ENCODE results near the gene DCP2.

DCP2 gene

DNA sequence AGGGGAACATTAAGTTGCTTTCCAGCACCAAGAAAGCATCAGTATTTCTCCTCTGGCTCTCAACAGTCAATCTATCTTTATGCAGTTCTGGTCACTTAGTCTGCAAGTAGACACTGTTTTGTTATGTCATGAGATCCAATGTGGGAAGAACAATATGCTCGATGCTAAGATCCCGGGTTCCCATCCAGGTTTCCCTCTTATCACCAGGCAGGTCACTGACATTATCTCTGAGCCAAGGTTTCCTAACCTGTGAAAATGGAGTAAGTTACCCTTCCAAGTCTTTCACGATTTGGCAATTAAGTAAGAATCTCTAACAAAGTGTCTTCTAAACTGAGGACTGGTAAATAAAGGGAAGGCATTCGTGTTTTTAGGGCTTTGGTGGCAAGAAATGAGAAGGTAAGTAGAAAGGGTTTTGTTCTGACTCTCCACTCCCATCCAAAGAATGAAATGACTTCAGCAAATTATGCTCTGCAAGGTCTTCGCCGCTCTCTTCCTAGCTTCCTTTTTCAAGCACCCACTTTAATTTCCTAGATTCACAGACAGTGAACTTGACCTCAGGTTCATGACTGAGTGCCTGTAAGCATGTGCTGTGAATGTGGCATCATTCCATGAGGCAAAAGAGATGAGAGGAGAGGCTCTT is 86.4 kb downstream of the DCP2 start:
- no peak for DNase-seq

DNA sequence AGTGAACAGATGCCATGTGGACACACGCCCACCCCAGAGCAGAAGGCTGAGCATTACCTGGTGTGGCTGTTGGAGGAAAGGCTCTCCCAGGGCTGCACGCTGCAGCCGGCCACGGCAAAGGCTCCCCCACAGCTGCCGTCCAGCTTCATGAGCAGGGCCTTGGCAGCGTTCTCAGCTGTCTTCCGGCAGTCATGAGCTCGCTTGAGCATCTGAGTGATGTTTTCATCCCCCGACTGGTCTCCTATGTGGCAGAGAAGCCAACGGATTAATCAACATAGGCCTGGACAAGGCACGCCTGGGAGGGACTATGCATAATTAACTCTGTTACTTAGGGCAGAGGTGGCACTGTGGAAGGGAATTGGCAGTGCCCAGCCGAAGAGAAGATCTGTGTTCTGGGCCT is 87.3 kb downstream of the DCP2 start:
- DNase-seq, result peak in 1 of 56 donors; percentile 10

DNA sequence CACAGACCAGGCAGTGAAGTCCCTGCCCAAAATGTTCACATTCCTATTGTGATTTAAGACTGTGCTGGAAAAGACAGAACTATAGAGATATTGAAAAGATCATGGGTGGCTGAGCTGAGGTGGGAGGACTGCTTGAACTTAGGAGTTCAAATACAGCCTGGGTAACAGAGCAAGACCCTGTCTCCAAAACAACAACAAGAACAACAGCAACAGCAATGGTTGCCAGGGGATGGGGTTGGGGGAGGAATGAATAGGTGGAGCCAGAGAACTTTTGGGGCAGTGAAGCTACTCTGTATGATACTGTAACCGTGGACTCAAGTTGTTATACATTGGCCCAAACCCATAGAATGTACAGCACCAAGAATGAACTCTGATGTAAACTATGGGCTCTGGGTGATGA is 88.2 kb downstream of the DCP2 start:
- DNase-seq, result no peak

DNA sequence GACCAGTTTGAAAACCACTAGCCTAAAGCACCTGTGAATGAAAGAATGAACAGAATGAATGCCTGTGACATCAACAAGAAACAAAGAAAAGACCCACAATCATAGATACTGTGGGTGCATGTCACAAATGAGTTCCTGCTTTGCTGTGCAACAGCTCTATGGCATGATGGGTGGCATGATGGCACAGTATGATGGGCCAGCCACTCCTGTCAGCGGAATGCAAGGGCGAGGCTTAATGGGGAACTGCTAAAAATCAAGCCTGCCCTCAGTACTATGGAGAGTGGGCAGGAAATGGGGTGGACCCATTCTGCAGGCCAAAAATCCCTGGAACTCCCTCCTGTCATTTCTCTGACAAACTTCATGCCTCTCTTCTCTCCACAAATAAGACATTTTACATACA is 89.0 kb downstream of the DCP2 start:
- DNase-seq, result no peak

- peak in 15 of 56 donors; percentile 5 to 44 (median 22) for DNase-seq
These were observed 91.2 kb downstream of the DCP2 start for GRCh38 chr5:113067635-113068344.

DNA sequence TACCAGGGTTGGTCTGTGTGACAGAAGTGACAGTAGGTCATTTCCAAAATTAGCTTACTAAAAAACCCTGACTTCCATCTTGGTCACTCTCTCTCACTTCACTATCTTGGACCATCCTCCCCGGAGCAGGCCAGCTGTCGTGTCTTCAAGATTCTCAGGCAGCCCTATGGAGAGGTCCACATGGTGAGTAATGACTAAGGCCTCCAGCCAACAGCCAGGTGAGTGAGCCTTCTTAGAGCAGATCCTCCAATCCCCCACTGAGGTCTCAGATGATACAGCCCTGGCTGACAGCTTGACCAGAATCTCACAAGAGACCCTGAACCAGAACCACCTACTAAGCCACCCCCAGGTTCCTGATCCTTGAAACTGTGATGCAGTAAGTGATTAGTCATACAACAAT is 92.0 kb downstream of the DCP2 start:
- DNase-seq, result no peak
